Measurements from ENCODE around the gene SYNPO2.

- TF ChIP-seq CTCF (IDR thresholded peaks at IDR 0.05; ENCODE audit: borderline replicate concordance, extremely low read depth, low read length, poor library complexity, severe bottlenecking) (no peak), EZH2 (IDR thresholded peaks at IDR 0.05; ENCODE audit: borderline replicate concordance, low read depth, low read length, severe bottlenecking) (no peak)
These were observed 107.2 kb downstream of the SYNPO2 start for GRCh38 chr4:118995693-118996391.

Measured in DND-41 (cell line).